HEK293T (cell line): ENCODE data around the gene ZBTB46.

Experiments used
- FOXK2 ChIP-seq: fragments of 450-650 bp; IDR thresholded peaks from 2 replicates; pipeline ENCODE4 v1.6.1; 2016; ENCODE audit warnings: mild to moderate bottlenecking
- SUZ12 ChIP-seq: fragments of 450-650 bp; IDR thresholded peaks from 2 replicates; pipeline ENCODE4 v1.6.1; 2016; ENCODE audit warnings: mild to moderate bottlenecking
- ZNF384 ChIP-seq: fragments of 450-650 bp; IDR thresholded peaks from 2 replicates; pipeline ENCODE4 v1.6.1; 2016

DNA sequence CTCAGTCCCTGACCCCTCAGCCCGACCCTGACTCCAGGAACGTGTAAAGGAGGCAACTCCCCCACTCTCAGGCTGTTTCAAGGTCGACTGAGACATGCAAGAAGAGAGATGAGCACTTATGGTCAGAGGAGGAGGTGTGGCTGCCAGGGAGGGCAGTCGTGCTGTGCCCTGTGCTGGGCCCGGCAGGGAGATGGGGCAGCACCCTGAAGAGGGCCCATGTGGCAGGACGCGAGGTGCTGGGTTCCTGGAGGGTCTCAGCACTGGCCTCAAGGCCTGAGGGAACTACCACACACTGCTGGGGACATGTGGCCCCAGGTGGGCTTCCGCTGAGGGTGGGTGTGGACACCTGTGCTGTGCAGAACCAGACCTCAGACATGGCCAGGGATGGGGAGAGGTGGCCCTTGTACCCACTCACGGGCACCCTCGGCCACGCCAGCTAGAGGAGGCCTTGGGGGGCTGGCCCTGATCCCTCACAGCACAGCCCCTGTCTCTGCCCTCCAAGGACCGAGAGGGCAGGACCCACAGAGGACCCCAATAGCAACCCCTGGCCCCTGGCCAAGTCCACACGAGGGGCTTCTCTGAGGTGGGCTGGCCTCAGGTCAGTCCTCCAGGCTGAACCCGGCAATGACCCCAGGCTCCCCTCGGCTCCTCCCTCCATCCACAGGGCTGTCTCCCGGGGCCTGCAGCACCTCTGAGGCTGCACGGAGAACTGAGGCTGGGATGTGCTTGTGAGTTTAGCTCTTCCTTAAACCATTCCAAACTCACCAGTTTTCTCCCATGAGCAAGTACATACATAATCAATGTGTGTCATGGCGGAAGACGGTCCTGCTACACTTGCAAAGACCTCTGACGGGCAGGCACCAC lies 82.8 kb downstream of the ZBTB46 start:
- TF ChIP-seq FOXK2 (no peak), ZNF384 (no peak), SUZ12 (no peak)
